ENCODE data around the gene EDRF1. TPM values are rescaled to one million over a fixed set of nuclear protein-coding genes. Genes with fewer than 3 reads are reported as not detected.

EDRF1 gene
- total and polyA plus RNA-seq, 9 donors: 17.0 to 29.0 (median 23.5) TPM

DNA sequence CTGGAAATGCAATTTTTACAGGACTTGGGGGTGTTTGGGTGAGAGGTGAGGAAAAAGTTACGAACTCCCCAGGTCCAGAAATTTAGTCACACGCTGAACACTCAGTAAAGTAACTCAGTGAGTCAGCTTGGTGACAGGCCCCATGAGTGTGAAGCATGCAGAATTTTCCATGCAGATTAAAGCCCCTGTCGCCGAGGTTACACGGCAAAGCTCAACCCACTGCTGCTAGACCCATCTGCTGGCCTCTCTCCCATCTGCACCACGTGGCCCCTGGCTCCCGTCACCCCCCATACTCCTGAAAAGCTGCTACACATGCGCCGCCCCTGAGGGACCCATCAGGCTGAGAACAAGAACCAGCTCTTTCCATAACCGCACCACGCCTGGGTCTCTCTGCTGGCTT, 63.1 kb downstream of the EDRF1 start:
- peak in 1 of 5 donors; percentile 5 for DNase-seq
- no peak for TF ChIP-seq EP300 (IDR thresholded peaks at IDR 0.05)
- no peak for TF ChIP-seq POLR2A (IDR thresholded peaks at IDR 0.05)

DNA sequence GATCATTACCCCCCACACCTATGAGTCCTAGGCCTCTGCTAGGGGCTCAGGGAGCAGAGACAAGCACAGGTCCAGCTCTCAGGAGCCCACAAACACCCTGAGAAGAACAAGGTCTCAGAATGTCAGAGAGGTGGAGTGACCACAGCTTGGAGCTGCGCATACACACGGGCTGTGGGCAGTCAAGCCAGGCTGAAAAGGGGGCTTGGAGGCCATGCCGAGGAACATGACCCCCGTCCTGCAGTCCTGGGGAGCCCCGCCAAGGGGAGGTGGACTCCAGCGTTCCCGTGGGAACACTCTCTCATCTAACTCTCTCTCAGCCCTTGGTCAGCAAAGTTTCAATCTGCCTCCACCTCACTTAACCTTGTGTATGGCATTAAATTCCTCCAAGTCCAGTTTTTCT, 63.9 kb downstream of the EDRF1 start:
- intact Hi-C loops (cut with DNase I): no loop called here
- H3K9me3 ChIP-seq: no peaks in the 10 kb centered on the region
- TF ChIP-seq, protein P1, sequence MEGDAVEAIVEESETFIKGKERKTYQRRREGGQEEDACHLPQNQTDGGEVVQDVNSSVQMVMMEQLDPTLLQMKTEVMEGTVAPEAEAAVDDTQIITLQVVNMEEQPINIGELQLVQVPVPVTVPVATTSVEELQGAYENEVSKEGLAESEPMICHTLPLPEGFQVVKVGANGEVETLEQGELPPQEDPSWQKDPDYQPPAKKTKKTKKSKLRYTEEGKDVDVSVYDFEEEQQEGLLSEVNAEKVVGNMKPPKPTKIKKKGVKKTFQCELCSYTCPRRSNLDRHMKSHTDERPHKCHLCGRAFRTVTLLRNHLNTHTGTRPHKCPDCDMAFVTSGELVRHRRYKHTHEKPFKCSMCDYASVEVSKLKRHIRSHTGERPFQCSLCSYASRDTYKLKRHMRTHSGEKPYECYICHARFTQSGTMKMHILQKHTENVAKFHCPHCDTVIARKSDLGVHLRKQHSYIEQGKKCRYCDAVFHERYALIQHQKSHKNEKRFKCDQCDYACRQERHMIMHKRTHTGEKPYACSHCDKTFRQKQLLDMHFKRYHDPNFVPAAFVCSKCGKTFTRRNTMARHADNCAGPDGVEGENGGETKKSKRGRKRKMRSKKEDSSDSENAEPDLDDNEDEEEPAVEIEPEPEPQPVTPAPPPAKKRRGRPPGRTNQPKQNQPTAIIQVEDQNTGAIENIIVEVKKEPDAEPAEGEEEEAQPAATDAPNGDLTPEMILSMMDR (IDR thresholded peaks at IDR 0.05): no peak
- no peak for TF ChIP-seq EP300 (IDR thresholded peaks at IDR 0.05)
- TF ChIP-seq POLR2A (IDR thresholded peaks at IDR 0.05): no peak
- DNase-seq: peak in 1 of 5 donors; percentile 6
- H3K27ac ChIP-seq: no peak overlapping the region
- H3K27me3 ChIP-seq: no peaks in the 10 kb centered on the region
- H3K4me1 ChIP-seq (ENCODE audit: insufficient read depth): no peaks in the 10 kb centered on the region
- no peaks in the 10 kb centered on the region for H3K36me3 ChIP-seq
- 85 to 91% (median 86%) methylated on average over 7 of the region's 7 CpGs for WGBS, 3 donors
- no peak overlapping the region for H3K4me3 ChIP-seq

More for the DNA sequence above, 63.1 kb downstream of the EDRF1 start:
- 84 to 88% (median 86%) methylated on average over 11 of the region's 11 CpGs for WGBS, 3 donors
- intact Hi-C loops (cut with DNase I): no loop called here
- Histone ChIP-seq H3K9me3 (no peaks in the 10 kb centered on the region), H3K27ac (no peak overlapping the region), H3K36me3 (no peaks in the 10 kb centered on the region), H3K27me3 (no peaks in the 10 kb centered on the region), H3K4me1 (ENCODE audit: insufficient read depth) (no peaks in the 10 kb centered on the region), H3K4me3 (no peak overlapping the region)

DNA sequence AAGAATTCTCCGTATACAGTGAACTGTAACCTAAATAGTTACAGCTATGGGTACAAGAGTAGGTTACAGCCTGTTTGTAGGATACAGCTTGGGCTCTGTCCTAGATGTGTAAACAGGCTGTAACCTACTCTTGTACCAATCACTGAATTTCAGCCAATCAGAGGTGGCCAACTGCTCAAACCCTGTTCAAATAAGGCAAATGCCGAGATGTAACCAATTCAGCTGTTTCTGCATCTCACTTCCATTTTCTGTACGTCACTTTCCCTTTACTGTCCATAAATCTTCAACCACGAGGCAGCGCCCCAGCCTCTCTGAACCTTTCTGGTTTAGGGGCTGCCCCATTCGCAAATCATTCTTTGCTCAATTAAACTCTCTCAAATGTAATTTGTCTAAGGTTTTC, 64.4 kb downstream of the EDRF1 start:
- intact Hi-C loops (cut with DNase I): no loop called here
- H3K27ac ChIP-seq: no peak overlapping the region
- no peaks in the 10 kb centered on the region for H3K9me3 ChIP-seq
- H3K4me3 ChIP-seq: no peak overlapping the region
- H3K4me1 ChIP-seq (ENCODE audit: insufficient read depth): no peaks in the 10 kb centered on the region
- TF ChIP-seq, protein P1 (IDR thresholded peaks at IDR 0.05): no peak
- TF ChIP-seq EP300 (IDR thresholded peaks at IDR 0.05): no peak
- TF ChIP-seq POLR2A (IDR thresholded peaks at IDR 0.05): no peak
- DNase-seq: no peak
- no peaks in the 10 kb centered on the region for H3K36me3 ChIP-seq
- 56 to 58% (median 58%) methylated on average over 6 of the region's 6 CpGs for WGBS, 3 donors
- no peaks in the 10 kb centered on the region for H3K27me3 ChIP-seq

DNA sequence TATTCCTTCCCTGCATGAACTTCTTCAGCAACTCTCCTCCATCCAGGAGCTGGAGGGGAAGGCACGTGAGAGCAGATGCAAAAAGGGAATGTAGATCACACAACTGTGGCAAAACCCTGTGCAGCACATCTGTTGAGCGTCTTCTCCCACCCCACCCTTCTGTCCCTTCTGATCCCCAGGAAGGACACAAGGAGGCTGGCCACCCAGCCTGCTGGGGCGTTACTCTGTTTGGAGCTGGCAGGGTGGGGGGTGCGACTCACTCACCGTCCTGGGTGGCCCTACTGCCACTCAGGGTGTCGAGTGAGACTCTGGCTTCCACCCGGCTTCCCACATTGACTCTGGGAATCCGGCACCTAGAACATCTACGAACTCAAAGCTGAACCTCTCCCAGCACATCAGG, 66.3 kb downstream of the EDRF1 start:
- intact Hi-C loops (cut with DNase I): no loop called here
- 79 to 97% (median 81%) methylated on average over 9 of the region's 9 CpGs for WGBS, 3 donors
- H3K27me3 ChIP-seq: no peaks in the 10 kb centered on the region
- no peaks in the 10 kb centered on the region for H3K36me3 ChIP-seq
- no peak overlapping the region for H3K4me3 ChIP-seq
- peak in 1 of 5 donors; percentile 4 for DNase-seq
- no peaks in the 10 kb centered on the region for H3K4me1 ChIP-seq (ENCODE audit: insufficient read depth)
- no peak for TF ChIP-seq EP300 (IDR thresholded peaks at IDR 0.05)
- no peak for TF ChIP-seq POLR2A (IDR thresholded peaks at IDR 0.05)
- TF ChIP-seq, protein P1 (IDR thresholded peaks at IDR 0.05): no peak
- no peaks in the 10 kb centered on the region for H3K9me3 ChIP-seq
- H3K27ac ChIP-seq: no peak overlapping the region

DNA sequence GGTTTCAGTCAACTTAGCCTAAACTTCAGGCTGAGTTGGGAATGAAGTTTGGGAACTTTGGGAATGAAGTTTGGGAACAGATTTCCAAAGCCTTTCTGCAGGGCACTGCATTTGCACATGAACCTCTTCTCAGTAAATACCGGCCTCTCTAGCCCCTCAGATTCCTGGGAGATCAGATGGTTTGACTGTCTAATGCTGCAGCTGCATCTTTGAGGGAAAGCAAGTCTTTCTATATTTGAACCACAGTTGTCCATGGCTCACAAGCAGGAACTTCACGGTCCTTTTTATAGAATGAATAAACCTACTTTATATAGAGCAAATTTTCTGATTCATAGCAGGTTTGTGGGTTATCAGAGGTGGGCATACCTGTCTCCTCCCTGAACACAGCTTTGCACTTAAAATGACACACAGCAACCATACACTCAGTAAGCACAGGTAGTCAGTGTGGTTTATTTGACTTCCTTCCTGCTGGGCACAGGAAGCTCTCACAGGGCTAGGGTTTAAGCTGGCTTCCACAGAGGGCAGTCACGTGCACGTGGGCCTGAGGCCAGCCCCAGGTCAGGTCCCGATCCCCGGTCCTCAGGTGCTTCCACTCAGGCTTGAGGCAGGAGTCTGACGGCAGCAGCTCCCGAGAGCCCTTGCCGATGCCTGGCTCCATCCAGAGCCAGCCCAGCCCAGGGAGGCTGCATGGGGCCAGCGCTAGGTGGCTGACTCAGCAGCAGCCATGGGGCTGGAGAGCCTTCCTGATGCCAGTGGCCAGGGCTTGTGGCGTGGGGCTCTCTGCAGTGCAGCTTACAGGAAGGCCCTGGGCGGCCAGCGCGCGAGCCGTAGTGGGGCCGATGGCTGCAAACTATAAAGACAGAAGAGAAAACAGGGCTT, 68.9 kb downstream of the EDRF1 start:
- no peaks in the 10 kb centered on the region for H3K27me3 ChIP-seq
- peak in 1 of 5 donors; percentile 5 for DNase-seq
- no peaks in the 10 kb centered on the region for H3K36me3 ChIP-seq
- H3K9me3 ChIP-seq: no peaks in the 10 kb centered on the region
- H3K4me3 ChIP-seq: no peak overlapping the region
- intact Hi-C loops (cut with DNase I): no loop called here
- WGBS, 3 donors: 86 to 91% (median 89%) methylated on average over 14 to 17 of the region's 17 CpGs
- no peak overlapping the region for H3K27ac ChIP-seq
- TF ChIP-seq EP300 (IDR thresholded peaks at IDR 0.05) (no peak), POLR2A (IDR thresholded peaks at IDR 0.05) (no peak)
- TF ChIP-seq, protein P1 (IDR thresholded peaks at IDR 0.05): no peak
- H3K4me1 ChIP-seq (ENCODE audit: insufficient read depth): no peaks in the 10 kb centered on the region
